ENCODE data around the gene RFWD3.

GRCh38 chr16:74607310-74607961, 59.2 kb downstream of the RFWD3 start:
- TF ChIP-seq POLR2AphosphoS5 (IDR thresholded peaks at IDR 0.05) (no peak), CTCF (IDR thresholded peaks at IDR 0.05) (no peak), POLR2A (IDR thresholded peaks at IDR 0.05; ENCODE audit: low read depth) (no peak), EP300 (IDR thresholded peaks at IDR 0.05) (no peak)
